Measurements from ENCODE around the gene UBR4. TPM values are rescaled to one million over a fixed set of nuclear protein-coding genes. Genes with fewer than 3 reads are reported as not detected.

UBR4 gene
- total and polyA plus RNA-seq, 2 experiments from 2014 or later = 111 to 230 TPM

GRCh38 chr1:19115082-19115808 is 94.8 kb downstream of the UBR4 start:
- no peak overlapping the region for H3K4me2 ChIP-seq
- no peaks in the 10 kb centered on the region for H3K4me1 Mint-ChIP-seq
- H4K20me1 ChIP-seq (replicated peaks; ENCODE audit: insufficient read depth) = peaks cover 33% of the 10 kb centered on the region
- peaks cover 96% of the 10 kb centered on the region for H3K36me3 Mint-ChIP-seq (ENCODE audit: low read depth)
- H3F3A ChIP-seq (replicated peaks; ENCODE audit: low read depth) = 0 out of 2 replicates have a peak, but pooled peaks cover 4% of the 10 kb centered on the region
- H2AFZ ChIP-seq = no peak overlapping the region
- H3K27ac ChIP-seq (ENCODE audit: low read depth) = no peak overlapping the region
- H3K36me3 ChIP-seq (ENCODE audit: insufficient read depth) = peaks cover 98% of the 10 kb centered on the region
- DNase-seq (ENCODE audit: low spot score) (no peak), ATAC-seq (no peak)
- no peak overlapping the region for H3K4me3 ChIP-seq
- TF ChIP-seq CREB1 (CRISPR knock-in tag; IDR thresholded peaks at IDR 0.05; ENCODE audit: low read depth) (no peak), EZH2 (IDR thresholded peaks at IDR 0.05; ENCODE audit: low read depth, unreplicated experiment) (no peak), ZNF331 (CRISPR knock-in tag; IDR thresholded peaks at IDR 0.05; ENCODE audit: low read depth) (no peak), NANOG (IDR thresholded peaks at IDR 0.05; ENCODE audit: borderline replicate concordance) (no peak), REST (IDR thresholded peaks at IDR 0.05; ENCODE audit: unreplicated experiment) (no peak), ZNF114 (CRISPR knock-in tag; IDR thresholded peaks at IDR 0.05) (no peak), ETS1 (IDR thresholded peaks at IDR 0.05) (no peak), ZNF462 (CRISPR knock-in tag; IDR thresholded peaks at IDR 0.05) (no peak), JUNB (IDR thresholded peaks at IDR 0.05; ENCODE audit: unreplicated experiment) (no peak), STAT1 (IDR thresholded peaks at IDR 0.05; ENCODE audit: unreplicated experiment) (no peak), CTCF (conservative IDR thresholded peaks at IDR 0.05; ENCODE audit: low read depth in 2 of 2) (no peak), POLR2AphosphoS5 (IDR thresholded peaks at IDR 0.05; ENCODE audit: low read depth) (no peak), EZH2phosphoT487 (IDR thresholded peaks at IDR 0.05; ENCODE audit: unreplicated experiment) (no peak)
- no peaks in the 10 kb centered on the region for H3K9me3 Mint-ChIP-seq
- H3K9me2 ChIP-seq (ENCODE audit: insufficient read depth) = no peaks in the 10 kb centered on the region
- no peak overlapping the region for H3K4me3 Mint-ChIP-seq
- no peaks in the 10 kb centered on the region for H3K4me1 ChIP-seq (ENCODE audit: insufficient read depth)
- H3K27me3 Mint-ChIP-seq (ENCODE audit: insufficient read depth, low read depth, poor library complexity) = peaks cover 4% of the 10 kb centered on the region
- no peaks in the 10 kb centered on the region for H3K27me3 ChIP-seq (ENCODE audit: insufficient read depth)
- H3K27ac Mint-ChIP-seq = no peak overlapping the region
- H3K79me2 ChIP-seq (replicated peaks; ENCODE audit: insufficient read depth) = no peaks in the 10 kb centered on the region

Data from GM23338 (cell line).